ENCODE measurements around the gene DACT2. TPM values are rescaled to one million over a fixed set of nuclear protein-coding genes. Genes with fewer than 3 reads are reported as not detected.

Gene DACT2
- total RNA-seq, 1 donor from 2014 or later, result 17.4 TPM

- H3K4me3 Mint-ChIP-seq, result peak overlapping the region; percentile 49
- no peak for TF ChIP-seq CTCF (conservative IDR thresholded peaks at IDR 0.05)
- H3K27me3 Mint-ChIP-seq, result peaks cover 9% of the 10 kb centered on the region
- no peaks in the 10 kb centered on the region for H3K9me3 Mint-ChIP-seq
- no peak for DNase-seq (ENCODE audit: extremely low spot score, unreplicated experiment)
- H3K4me1 Mint-ChIP-seq (ENCODE audit: unreplicated experiment), result peaks cover 39% of the 10 kb centered on the region
- H3K36me3 Mint-ChIP-seq, result no peaks in the 10 kb centered on the region
- H3K27ac Mint-ChIP-seq, result peak overlapping the region; percentile 67
These were observed 7.0 kb upstream of the DACT2 start for GRCh38 chr6:168326294-168327261.

GRCh38 chr6:168322966-168323365 is 3.4 kb upstream of the DACT2 start:
- H3K4me3 Mint-ChIP-seq, result no peak overlapping the region
- H3K4me1 Mint-ChIP-seq (ENCODE audit: unreplicated experiment), result peaks cover 46% of the 10 kb centered on the region
- peaks cover 7% of the 10 kb centered on the region for H3K9me3 Mint-ChIP-seq
- H3K27ac Mint-ChIP-seq, result peak overlapping the region; percentile 30
- peaks cover 9% of the 10 kb centered on the region for H3K36me3 Mint-ChIP-seq
- peaks cover 16% of the 10 kb centered on the region for H3K27me3 Mint-ChIP-seq
- no peak for DNase-seq (ENCODE audit: extremely low spot score, unreplicated experiment)
- no peak for TF ChIP-seq CTCF (conservative IDR thresholded peaks at IDR 0.05)

GRCh38 chr6:168320634-168321033 is 1.1 kb upstream of the DACT2 start:
- peak overlapping the region; percentile 81 for H3K4me3 Mint-ChIP-seq
- H3K9me3 Mint-ChIP-seq, result peaks cover 7% of the 10 kb centered on the region
- peaks cover 9% of the 10 kb centered on the region for H3K36me3 Mint-ChIP-seq
- H3K4me1 Mint-ChIP-seq (ENCODE audit: unreplicated experiment), result peaks cover 28% of the 10 kb centered on the region
- no peak for TF ChIP-seq CTCF (conservative IDR thresholded peaks at IDR 0.05)
- peaks cover 17% of the 10 kb centered on the region for H3K27me3 Mint-ChIP-seq
- DNase-seq (ENCODE audit: extremely low spot score, unreplicated experiment), result no peak
- H3K27ac Mint-ChIP-seq, result peak overlapping the region; percentile 70

- no peak for DNase-seq (ENCODE audit: extremely low spot score, unreplicated experiment)
- Mint-ChIP-seq H3K9me3 (peaks cover 7% of the 10 kb centered on the region), H3K4me3 (peak overlapping the region; percentile 90), H3K27ac (peak overlapping the region; percentile 76), H3K36me3 (peaks cover 9% of the 10 kb centered on the region), H3K4me1 (ENCODE audit: unreplicated experiment) (peaks cover 47% of the 10 kb centered on the region), H3K27me3 (peaks cover 22% of the 10 kb centered on the region)
- no peak for TF ChIP-seq CTCF (conservative IDR thresholded peaks at IDR 0.05)
These were observed 848 bp downstream of the DACT2 start for GRCh38 chr6:168318579-168319278.

GRCh38 chr6:168318090-168318489 is 1.5 kb downstream of the DACT2 start:
- H3K27me3 Mint-ChIP-seq, result peaks cover 23% of the 10 kb centered on the region
- H3K27ac Mint-ChIP-seq, result peak overlapping the region; percentile 76
- H3K4me3 Mint-ChIP-seq, result peak overlapping the region; percentile 90
- H3K9me3 Mint-ChIP-seq, result peaks cover 7% of the 10 kb centered on the region
- peaks cover 48% of the 10 kb centered on the region for H3K4me1 Mint-ChIP-seq (ENCODE audit: unreplicated experiment)
- no peak for DNase-seq (ENCODE audit: extremely low spot score, unreplicated experiment)
- peaks cover 9% of the 10 kb centered on the region for H3K36me3 Mint-ChIP-seq
- no peak for TF ChIP-seq CTCF (conservative IDR thresholded peaks at IDR 0.05)

Data from type B pancreatic cell (in vitro differentiated cells).